GM18861 (cell line): Measurements from ENCODE around the gene MED25.
"Not testable (repeated sequence)": the region's sequence is repeated elsewhere in the genome, so short reads cannot be mapped to it uniquely, and the experiment has no call there.

Source experiments
- ATAC-seq: cut with Tn5 transposase; IDR thresholded peaks from one replicate; pipeline ENCODE4 v1.9.1; 2021; ENCODE audit not compliant: unreplicated experiment

Gene MED25

DNA sequence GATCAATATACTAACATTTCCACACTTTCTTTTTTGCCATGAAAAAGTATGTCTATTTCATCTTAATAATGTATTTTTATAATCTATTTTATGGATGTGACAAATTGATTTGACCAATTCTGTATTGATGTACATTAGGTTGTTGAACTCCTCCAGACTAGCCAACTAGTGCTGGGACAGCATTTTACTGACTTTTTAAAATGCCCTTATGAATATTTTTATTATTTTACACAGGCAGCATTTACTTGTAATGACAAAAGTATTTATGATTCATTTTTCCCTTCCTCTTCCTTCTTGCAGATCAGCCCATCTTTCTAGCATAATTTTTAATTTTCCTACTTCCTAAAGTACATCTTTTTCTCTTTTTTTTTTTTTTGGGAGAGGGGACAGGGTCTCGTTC, 4.1 kb upstream of the MED25 start:
- ATAC-seq: no peak

DNA sequence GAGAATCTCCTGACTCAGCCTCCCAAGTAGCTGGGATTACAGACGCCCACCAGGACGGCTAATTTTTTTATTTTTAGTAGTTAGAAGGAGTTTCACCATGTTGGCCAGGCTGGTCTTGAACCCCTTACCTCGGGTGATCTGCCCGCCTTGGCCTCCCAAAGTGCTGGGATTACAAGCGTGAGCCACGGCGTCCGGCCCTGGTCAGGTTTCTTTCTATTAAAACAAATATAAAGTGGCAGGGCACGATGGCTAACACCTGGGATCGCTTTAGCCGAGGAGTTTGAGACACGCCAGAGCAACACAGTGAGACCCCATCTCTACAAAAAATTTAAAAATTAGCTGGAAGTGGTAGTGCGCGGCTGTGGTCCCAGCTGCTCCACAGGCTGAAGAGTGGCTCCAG, 1.5 kb upstream of the MED25 start:
- no peak for ATAC-seq

DNA sequence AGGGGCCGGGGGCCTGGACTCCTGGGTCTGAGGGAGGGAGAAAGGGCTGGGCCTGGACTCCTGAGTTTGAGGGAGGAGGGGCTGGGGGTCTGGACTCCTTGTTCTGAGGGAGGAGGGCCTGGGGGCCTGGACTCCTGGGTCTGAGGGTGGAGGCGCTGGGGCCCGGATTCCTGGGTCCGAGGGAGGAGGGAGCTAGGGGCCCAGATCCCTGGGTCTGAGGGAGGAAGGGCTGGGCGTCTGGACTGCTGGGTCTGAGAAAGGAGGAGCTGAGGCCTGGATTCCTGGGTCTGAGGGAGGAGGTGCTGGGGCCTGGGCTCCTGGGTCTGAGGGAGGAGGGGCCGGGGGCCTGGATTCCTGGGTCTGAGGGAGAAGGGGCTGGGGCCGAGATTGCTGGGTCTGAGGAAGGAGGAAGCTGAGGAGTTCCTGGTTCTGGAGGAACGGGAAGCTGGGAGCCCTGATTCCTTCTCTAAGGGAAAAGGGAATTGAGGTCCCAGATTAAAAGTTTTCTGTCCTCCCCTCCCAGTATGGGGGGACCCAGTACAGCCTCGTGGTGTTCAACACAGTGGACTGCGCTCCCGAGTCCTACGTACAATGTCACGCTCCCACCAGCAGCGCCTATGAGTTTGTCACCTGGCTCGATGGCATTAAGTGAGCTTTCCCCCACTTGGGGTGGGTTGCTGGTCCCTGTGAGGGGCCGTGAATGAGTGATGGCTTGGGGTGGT, 721 bp downstream of the MED25 start:
- no peak for ATAC-seq

DNA sequence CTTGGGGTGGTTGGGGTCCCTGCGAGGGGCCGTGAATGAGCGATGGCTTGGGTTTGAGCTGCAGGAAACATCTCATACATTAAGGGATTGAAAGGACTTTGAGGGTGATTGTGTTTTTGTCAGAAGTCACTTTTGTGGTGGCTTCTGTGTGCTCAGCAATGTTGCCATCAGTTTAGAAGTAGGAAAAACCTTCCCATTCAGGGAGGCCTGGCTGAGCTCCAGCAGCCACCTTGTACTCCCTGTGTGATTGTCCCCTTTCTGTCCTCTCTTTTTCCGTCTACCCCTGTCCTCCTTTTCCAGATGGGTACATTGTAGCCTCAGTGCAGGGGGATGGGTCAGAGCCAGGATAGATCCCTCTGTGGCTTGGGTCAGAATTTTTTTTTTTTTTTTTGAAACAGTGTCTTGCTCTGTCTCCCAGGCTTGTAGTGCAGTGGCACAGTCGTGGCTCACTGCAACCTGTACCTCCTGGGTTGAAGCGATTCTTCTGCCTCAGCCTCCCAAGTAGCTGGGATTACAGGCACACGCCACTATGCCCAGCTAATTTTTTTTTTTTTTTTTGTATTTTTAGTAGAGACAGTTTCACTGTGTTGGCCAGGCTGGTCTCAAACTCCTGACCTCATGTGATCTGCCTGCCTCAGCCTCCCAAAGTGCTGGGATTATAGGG, 1.5 kb downstream of the MED25 start:
- ATAC-seq: not testable (repeated sequence)

DNA sequence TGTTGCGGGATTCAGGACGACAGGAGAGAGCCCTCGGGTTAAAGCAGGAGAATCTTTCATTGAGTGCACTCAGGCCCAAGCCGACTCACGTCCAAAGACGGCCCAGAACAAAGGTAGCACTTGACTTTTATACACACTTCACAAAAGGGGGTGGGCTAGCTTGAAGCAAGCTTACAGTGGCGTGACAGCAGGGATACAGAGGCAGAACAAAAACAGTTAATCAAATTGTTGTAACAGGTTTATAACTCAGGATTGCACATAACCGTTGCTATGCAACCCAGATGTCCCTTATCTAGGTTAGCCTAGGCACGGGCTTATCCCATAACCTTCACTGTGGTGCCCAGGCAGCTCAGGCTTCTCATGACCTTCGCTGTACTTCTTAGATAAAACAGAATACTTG, 2.0 kb downstream of the MED25 start:
- ATAC-seq: no peak

DNA sequence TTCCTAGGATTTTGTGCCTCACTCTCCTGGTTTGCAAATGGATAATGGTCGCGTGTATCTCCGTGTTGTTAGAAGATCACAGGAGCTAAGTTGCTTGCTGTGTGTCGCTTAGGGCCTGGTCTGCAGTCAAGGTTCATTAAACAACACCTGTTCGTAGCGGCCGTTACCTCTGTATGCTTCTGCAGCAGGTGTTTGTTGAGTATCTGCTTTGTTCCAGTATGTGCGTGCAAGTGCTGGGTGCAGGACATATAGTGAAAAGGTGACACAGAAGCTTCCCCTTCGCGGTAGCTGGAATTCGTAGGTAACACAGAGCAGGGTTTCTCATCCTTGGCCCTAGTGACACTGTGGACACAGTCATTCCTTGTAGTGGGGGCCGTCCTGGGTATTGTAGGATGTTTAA, 5.4 kb downstream of the MED25 start:
- no peak for ATAC-seq

DNA sequence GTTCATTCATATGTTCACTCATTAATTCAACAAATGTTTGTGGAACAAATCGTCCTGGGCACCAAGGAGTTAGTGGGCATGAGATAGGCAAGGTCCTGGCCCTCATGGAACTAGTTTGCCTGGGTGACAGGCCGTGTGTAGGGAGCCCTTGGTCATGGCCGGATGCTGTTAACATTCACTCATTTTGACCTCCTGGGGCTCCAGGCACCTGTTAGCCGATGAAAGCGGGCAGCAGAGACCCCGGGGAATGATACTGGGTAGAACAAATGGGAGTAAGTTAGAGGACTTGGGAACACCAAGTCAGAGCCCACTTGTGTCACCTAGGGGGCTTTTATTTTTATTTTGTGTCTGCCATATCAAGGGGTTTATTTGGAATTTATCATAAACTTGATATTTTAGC, 6.6 kb downstream of the MED25 start:
- ATAC-seq: no peak

DNA sequence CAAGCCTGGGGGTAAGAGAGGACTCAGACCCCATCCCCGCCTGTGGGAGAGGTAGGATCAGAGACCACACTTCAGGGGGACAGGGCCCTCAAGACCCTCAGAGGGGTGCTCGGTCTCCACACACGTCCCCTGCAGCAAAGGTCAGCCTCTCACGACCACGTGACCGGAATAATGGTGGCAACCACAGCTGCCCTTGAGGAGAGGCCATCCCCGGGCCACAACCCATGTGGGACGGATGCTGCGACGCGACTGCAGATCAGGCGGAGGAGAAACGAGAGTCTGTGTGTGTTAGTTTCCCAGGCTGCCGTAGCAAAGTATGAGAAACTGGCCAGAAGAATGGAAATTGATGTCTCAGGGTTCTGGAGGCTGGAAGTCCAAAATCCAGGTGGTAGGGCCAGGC, 8.9 kb downstream of the MED25 start:
- ATAC-seq: no peak

DNA sequence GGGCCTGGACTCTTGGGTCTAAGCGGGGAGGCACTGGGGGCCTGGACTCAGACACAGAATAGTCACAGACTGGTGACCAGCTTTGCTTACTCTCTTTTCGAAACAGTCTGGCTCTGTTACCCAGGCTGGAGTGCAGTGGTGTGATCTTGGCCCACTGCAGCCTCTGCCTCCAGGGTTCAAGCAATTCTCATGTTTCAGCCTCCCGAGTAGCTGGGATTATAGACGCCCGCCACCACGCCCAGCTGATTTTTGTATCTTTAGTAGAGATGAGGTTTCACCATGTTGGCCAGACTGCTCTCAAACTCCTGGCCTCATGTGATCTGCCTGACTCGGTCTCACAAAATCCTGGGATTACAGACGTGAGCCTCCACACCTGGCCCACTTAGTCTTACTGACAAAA, 11.1 kb downstream of the MED25 start:
- no peak for ATAC-seq

DNA sequence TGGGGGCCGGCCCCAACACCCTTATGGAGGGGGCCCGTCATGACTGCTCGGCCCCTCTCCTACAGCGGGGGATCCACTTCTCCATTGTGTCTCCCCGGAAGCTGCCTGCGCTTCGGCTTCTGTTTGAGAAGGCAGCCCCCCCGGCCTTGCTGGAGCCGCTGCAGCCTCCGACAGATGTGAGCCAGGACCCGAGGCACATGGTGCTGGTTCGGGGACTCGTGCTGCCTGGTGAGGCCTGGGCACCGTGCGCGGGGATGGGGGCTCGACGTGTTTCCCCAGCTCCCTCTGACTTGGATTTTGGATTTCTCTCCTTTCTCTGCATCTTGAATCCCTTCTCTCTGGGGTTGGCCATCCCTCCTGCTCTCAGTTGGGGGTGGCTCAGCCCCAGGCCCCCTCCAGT, 11.6 kb downstream of the MED25 start:
- no peak for ATAC-seq

DNA sequence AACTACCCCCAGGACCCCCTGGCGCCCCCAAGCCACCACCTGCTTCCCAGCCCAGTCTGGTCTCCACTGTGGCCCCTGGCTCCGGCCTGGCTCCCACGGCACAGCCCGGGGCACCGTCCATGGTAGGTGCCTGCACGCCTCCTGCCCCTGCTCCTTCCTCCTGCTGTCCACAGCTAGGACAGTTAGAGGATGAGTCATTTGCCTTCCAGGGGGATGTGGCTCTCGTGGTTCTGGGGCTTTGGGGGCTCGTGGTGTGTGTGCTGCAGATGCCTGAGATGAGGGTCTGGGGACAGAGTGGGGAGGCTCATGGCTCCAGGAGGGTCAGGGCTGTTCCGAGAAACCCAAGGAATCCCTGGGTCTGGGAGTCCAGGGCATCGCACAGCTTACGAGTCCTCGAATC, 12.7 kb downstream of the MED25 start:
- ATAC-seq: no peak

DNA sequence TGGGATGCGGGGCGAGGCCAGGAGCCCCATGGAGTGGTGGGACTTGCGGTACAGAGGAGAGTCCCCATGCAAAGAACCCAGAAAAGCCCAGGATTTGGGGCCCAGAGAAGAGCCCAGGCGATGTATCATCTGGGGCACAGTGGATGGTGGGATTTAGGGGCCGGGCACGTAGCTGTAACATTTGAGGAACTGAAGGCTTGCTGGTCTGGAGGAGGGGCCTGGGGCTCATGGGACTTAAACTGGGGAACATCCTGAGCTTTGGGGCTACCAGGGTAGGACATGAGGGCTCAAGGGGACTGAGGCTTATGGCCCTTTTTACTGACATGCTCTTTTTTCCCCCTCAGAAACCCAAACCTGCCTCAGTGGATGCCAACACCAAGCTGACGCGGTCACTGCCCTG, 13.5 kb downstream of the MED25 start:
- no peak for ATAC-seq

DNA sequence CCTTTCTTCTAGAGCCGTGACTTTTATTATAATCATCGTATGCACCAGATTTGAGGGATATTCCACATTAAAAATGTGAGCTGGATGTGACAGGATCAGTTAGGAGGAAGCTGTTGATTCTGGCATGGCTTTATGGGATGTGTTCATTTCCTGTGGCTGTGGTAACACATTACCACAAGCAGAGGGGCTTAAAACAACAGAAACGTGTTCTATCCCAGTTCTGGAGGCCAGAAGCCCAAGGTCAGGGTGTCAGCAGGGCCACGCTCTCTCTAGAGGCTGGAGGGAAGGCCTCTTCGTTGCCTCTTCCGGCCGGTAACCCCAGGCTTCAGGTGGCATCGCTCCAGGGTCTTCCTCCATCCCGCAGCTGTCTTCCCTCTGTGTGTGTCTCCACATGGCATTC, 14.5 kb downstream of the MED25 start:
- ATAC-seq: no peak

DNA sequence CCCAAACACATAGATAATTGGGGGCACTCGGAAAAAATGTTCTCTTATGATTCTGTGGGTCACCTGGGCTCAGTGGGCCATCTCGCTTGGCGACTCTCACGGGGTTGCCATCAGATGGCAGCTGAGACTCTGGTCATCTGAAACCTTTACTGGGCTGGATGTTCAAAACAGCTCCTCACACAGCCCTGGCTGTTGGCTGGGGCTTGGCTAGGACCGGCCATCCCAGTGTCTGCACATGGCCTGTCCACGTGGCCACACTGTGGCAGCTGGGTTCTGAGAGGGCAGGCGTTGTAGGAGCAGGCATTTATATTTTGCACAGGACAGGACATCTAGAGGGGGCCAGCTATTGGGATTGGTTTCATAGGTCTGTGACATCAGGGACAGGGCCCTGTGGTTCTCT, 15.5 kb downstream of the MED25 start:
- no peak for ATAC-seq

DNA sequence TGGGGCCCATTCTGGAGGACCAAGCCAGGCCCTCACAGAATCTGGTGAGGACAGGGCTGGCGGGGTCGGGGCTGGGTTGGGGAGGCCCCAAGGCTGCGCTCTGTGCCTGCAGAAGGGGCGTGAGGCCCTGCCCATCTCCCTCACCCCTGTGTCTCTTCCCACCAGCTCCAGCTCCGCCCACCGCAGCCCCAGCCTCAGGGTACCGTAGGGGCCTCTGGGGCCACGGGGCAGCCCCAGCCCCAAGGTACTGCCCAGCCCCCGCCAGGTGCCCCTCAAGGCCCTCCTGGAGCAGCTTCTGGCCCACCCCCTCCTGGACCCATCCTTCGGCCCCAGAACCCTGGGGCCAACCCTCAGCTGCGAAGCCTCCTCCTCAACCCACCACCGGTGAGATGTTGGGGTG, 17.5 kb downstream of the MED25 start:
- no peak for ATAC-seq

DNA sequence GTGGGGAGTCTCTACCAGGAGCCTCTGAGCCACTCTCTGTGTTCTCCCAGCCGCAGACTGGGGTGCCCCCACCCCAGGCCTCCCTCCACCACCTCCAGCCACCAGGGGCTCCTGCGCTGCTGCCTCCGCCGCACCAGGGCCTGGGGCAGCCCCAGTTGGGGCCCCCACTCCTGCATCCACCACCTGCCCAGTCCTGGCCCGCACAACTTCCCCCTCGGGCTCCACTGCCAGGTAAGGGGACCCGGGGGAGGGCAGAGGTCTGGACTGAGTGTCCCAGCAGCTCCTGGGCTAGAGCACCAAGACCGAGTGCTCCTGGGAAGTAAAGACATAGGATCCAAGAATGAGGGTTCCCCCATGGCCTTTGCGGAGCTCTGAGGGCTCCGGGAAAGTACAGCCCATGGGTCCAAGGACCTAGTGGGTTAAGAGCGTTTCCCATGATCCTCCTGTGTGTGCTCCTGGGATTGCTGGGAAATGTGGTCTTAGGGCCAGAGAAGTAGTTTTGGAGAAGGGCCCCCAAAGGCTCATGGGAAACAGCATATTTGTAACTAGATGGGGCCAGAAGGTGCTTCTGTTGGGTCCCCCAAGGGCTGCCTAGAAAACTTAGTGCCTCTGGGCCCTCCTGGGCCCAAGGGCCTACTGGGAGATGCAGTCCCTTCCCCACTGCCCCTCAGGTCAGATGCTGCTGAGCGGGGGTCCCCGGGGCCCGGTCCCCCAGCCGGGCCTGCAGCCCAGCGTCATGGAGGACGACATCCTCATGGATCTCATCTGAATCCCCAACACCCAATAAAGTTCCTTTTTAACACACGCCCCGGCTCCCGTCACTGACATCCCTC, 18.3 kb downstream of the MED25 start:
- ATAC-seq: no peak

DNA sequence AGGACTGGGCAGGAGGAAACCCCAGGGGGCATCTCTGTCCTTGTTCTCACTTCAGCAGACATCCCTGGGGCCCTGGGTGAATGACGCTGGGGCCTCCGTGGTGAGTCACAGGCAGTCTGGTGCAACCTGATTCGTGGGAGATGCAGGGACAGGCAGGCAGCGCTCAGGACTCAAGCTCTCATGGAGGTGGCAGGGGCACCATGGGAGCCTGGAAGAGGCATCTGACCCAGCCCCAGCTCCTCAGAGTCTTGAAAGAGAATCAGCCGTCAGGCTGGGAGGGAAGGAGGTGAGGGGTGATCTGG, 18.9 kb downstream of the MED25 start:
- ATAC-seq: no peak

DNA sequence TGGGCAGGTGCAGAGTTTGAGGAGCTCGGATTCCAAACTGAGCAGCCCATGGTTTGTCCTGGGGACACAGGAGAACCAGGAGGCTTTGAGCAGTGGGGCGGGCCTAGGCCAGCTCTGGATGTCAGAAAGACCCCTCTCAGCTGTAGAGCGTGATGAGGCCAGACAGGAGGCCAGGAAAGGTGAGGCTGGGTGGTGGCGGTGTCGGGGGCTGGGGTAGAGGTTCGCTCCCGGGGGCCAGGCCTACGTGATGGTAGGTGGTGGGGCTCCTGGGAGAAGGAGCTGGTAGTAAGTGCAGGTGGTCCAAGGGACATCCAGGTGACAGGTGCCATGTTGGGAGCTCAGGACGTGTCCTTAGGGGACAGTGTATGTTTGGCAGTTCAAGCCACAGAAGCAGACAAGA, 19.3 kb downstream of the MED25 start:
- ATAC-seq: no peak

DNA sequence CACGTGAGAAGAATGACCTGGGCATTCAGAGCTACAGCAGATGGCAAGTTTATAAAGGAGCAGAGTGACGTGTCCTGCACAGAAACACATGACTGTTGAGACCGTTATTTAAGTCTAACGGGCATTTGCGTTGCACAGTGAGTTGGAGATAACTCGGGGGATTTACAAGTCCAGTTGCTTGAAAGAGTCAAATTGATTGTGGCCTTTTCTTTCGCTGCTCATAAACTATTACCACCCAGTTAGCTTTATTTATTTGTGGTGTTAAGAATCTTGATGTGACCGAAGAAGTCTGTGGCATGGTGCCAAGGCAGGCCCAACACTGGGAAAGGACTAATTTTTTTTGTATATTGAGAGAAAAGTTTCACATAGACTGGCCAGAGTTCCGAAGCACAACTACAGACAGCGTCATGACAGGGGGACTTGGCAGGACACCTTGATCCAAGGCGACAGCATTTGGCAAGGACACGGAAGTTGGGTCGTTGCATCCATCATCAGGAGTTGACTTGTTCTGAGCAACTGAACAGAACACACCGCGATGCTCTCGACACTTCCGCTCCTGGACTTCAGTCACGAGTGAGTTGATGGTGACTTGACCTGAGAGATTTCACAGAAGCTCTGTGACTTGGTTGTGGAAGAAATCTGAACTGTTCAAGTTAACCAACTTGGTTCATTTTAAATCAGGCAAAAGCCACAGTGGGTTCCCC, 20.9 kb downstream of the MED25 start:
- no peak for ATAC-seq

DNA sequence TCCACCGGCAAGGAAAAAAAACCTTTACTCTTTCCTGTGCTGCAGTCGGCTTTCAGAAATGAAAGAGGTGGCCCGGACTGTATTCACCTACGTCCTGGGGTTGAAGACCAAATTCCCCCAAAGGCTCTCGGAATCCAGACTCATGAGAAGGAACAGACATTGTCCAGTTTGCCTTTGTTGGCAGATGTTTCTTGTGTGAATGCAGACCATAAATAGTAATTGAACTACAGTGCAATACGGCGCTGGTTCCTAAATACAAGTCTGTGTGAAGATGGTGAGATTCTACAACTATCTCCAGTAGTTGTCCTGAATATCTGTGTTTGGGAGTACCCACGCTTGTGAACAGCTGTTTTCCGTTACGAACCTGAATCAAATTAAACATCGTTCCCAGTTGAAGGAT, 21.6 kb downstream of the MED25 start:
- ATAC-seq: no peak

DNA sequence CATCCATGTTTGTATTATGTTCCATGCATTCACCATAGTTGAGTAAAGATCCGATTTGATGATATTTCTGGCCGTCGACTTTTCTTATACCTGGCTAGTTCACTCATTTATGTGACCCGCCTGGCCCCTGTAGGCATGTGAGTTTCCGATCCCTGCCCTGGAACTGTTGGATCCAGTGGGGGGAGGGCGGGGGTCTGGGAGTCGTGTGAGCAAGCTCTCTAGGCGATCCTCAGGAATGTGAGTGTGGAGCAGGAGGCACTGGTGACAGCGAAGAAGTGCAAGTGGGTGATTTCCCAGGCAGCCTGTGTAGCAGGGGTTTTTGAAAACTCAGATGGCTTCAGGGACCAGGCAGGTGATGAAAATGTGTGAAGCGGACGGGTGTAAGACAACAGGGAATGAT, 22.2 kb downstream of the MED25 start:
- no peak for ATAC-seq

DNA sequence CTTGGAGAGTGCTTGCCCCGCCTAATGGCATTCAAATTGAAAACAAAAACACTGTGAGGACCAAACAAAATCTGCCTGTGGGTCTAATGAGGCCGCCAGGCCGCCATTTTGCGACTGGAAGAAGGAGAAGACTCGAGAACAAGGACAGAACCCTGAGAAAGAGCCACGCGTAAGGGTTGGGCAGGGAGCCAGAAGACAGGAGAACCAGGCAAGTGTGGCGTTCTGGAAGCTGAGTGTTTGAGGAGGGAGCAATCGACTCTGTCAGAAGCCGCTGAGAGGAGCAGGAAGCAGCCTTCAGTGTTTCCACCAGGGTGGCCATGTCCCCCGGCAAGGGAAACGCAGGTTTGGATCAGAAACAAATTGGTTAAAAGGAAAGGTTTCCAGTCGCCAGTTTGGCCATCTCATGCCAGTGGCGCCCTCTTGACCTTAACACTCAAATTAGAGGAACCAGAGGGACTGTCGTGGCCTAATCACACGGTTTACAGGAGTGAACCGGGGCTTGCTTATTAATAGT, 22.7 kb downstream of the MED25 start:
- no peak for ATAC-seq
